ENCODE results near the gene OSMR. TPM values are rescaled to one million over a fixed set of nuclear protein-coding genes. Genes with fewer than 3 reads are reported as not detected.

The OSMR gene
- total RNA-seq, 2 donors from 2014 or later: 79.2 to 190 TPM

- Histone ChIP-seq H3K36me3 (peaks cover 11% of the 10 kb centered on the region), H3K9me3 (peaks cover 9% of the 10 kb centered on the region), H3K27ac (no peak overlapping the region), H3K4me1 (ENCODE audit: control insufficient read depth in 1 of 2, low read depth in 2 of 2) (no peaks in the 10 kb centered on the region), H3K27me3 (replicated peaks; ENCODE audit: insufficient read depth) (no peaks in the 10 kb centered on the region), H3K4me3 (no peak overlapping the region)
- ATAC-seq (ENCODE audit: insufficient number of reproducible peaks, low FRiP score, low read depth): no peak
- TF ChIP-seq, protein P1, sequence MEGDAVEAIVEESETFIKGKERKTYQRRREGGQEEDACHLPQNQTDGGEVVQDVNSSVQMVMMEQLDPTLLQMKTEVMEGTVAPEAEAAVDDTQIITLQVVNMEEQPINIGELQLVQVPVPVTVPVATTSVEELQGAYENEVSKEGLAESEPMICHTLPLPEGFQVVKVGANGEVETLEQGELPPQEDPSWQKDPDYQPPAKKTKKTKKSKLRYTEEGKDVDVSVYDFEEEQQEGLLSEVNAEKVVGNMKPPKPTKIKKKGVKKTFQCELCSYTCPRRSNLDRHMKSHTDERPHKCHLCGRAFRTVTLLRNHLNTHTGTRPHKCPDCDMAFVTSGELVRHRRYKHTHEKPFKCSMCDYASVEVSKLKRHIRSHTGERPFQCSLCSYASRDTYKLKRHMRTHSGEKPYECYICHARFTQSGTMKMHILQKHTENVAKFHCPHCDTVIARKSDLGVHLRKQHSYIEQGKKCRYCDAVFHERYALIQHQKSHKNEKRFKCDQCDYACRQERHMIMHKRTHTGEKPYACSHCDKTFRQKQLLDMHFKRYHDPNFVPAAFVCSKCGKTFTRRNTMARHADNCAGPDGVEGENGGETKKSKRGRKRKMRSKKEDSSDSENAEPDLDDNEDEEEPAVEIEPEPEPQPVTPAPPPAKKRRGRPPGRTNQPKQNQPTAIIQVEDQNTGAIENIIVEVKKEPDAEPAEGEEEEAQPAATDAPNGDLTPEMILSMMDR (IDR thresholded peaks at IDR 0.05): no peak
- no peak for DNase-seq (ENCODE audit: low spot score)
Observed at GRCh38 chr5:38892363-38892762, 46.6 kb downstream of the OSMR start.

DNA sequence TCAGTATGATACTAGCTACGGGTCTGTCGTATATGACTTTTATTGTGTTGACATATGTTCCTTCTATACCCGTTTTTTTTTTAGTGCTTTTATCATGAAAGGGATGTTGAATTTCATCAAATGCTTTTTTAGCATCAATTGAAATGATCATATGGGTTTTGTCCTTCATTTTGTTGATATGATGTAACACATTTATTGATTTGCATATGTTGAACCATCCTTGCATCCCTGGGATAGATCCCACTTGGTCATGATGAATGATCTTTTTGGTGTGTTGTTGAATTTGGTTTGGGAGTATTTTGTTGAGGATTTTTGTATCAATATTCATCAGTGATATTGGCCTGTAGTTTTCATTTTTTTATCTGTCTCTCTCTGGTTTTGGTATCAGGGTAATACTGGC is 50.9 kb downstream of the OSMR start:
- H3K36me3 ChIP-seq: no peaks in the 10 kb centered on the region
- H3K27me3 ChIP-seq (replicated peaks; ENCODE audit: insufficient read depth): no peaks in the 10 kb centered on the region
- H3K4me3 ChIP-seq: no peak overlapping the region
- peaks cover 9% of the 10 kb centered on the region for H3K9me3 ChIP-seq
- ATAC-seq (ENCODE audit: insufficient number of reproducible peaks, low FRiP score, low read depth) (no peak), DNase-seq (ENCODE audit: low spot score) (no peak)
- H3K4me1 ChIP-seq (ENCODE audit: control insufficient read depth in 1 of 2, low read depth in 2 of 2): no peaks in the 10 kb centered on the region
- TF ChIP-seq, protein P1 (IDR thresholded peaks at IDR 0.05): no peak
- no peak overlapping the region for H3K27ac ChIP-seq

DNA sequence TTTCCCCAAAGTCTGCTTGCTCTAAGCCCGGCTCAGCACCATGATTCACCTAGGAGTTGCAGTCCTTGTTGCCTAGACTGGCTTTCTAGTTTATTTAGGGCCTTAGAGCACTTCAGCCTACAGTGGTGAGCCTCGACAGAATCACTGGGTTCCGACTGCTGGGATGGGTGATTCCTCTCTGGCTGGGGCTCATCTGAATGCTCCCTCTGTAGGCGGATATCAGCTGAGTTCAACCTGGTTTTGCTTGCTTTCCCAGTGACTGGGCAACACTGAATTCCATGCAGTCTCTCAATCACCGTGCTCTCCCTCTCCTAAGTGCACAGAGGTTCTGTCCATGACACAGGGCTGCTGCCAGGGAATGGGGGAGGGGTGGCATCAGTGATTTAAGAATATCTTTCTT is 54.1 kb downstream of the OSMR start:
- no peak overlapping the region for H3K4me3 ChIP-seq
- H3K27ac ChIP-seq: no peak overlapping the region
- TF ChIP-seq, protein P1 (IDR thresholded peaks at IDR 0.05): no peak
- DNase-seq (ENCODE audit: low spot score) (no peak), ATAC-seq (ENCODE audit: insufficient number of reproducible peaks, low FRiP score, low read depth) (no peak)
- H3K9me3 ChIP-seq: peaks cover 12% of the 10 kb centered on the region
- H3K4me1 ChIP-seq (ENCODE audit: control insufficient read depth in 1 of 2, low read depth in 2 of 2): no peaks in the 10 kb centered on the region
- H3K36me3 ChIP-seq: peaks cover 23% of the 10 kb centered on the region
- H3K27me3 ChIP-seq (replicated peaks; ENCODE audit: insufficient read depth): no peaks in the 10 kb centered on the region

DNA sequence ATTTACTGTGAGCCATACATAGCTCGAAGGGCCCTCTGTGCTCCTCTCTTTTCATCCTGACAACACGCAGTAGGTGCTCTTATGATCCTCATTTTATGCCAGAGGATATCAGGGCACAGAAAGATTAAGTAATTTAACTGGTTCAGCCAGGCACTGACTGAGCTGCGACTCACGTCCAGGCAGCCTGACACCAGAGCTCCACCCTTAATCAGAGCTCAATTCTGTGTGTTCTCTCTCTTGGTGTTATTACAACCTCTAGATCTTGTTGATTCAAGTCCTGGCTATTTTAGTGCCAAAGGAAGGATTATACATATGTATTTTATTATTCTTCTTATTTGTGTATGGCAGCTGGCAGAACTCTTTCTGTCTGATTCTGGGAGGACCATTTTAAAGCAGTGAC is 59.7 kb downstream of the OSMR start:
- Histone ChIP-seq H3K27me3 (replicated peaks; ENCODE audit: insufficient read depth) (no peaks in the 10 kb centered on the region), H3K36me3 (peaks cover 45% of the 10 kb centered on the region), H3K4me1 (ENCODE audit: control insufficient read depth in 1 of 2, low read depth in 2 of 2) (no peaks in the 10 kb centered on the region), H3K27ac (no peak overlapping the region), H3K4me3 (no peak overlapping the region), H3K9me3 (peaks cover 3% of the 10 kb centered on the region)
- DNase-seq (ENCODE audit: low spot score): no peak
- ATAC-seq (ENCODE audit: insufficient number of reproducible peaks, low FRiP score, low read depth): no peak
- TF ChIP-seq, protein P1 (IDR thresholded peaks at IDR 0.05): no peak

DNA sequence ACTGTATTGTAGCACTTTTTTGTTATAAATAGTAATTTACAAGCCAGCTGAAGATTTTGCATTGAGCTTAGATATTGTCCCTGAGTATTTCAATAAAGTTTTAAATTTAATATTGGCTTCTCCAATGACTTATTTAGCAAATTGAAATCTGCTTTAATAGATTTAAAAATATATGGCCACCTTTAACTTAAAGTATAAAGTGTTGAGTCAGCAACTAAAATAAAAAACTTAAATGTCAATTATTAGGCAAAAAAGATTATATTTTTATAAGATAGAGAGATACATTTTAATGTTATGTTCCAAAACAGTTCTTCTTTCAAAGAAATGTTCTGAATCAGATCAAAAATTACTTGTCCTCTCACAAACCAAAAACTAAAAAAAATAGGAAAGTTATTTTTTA is 60.7 kb downstream of the OSMR start:
- DNase-seq (ENCODE audit: low spot score): no peak
- ATAC-seq (ENCODE audit: insufficient number of reproducible peaks, low FRiP score, low read depth): no peak

More for the DNA sequence above, 60.7 kb downstream of the OSMR start:
- TF ChIP-seq, protein P1 (IDR thresholded peaks at IDR 0.05): no peak
- Histone ChIP-seq H3K9me3 (peaks cover 3% of the 10 kb centered on the region), H3K27ac (no peak overlapping the region), H3K4me3 (no peak overlapping the region), H3K4me1 (ENCODE audit: control insufficient read depth in 1 of 2, low read depth in 2 of 2) (no peaks in the 10 kb centered on the region), H3K36me3 (peaks cover 45% of the 10 kb centered on the region), H3K27me3 (replicated peaks; ENCODE audit: insufficient read depth) (no peaks in the 10 kb centered on the region)
